Erythroblast (primary cell): ENCODE data around the gene MIPOL1.

Source experiments
- GATA1 ChIP-seq: IDR thresholded peaks from 2 replicates; pipeline ENCODE4 v1.6.1; 2011; ENCODE audit warnings: low read depth, mild to moderate bottlenecking, control low read depth, low read length, moderate library complexity
- POLR2A ChIP-seq: IDR thresholded peaks from 2 replicates; pipeline ENCODE4 v1.6.1; 2011; ENCODE audit warnings: mild to moderate bottlenecking, low read length

GRCh38 chr14:37363661-37364060 is 165.9 kb downstream of the MIPOL1 start:
- no peak for TF ChIP-seq POLR2A
- no peak for TF ChIP-seq GATA1
